NOMO-1 treated with dmso at 0.1 percent for 144 hours (cell line): ENCODE data around the gene FCHSD2.
"Not testable (repeated sequence)": the region's sequence is repeated elsewhere in the genome, so short reads cannot be mapped to it uniquely, and the experiment has no call there.

Experiments
- DNase-seq: peaks from one replicate; lab custom pipeline; 2025; ENCODE audit not compliant: unreplicated experiment; lab: John Stamatoyannopoulos, UW

Gene FCHSD2

GRCh38 chr11:73017024-73017751 is 124.9 kb downstream of the FCHSD2 start:
- no peak for DNase-seq

DNA sequence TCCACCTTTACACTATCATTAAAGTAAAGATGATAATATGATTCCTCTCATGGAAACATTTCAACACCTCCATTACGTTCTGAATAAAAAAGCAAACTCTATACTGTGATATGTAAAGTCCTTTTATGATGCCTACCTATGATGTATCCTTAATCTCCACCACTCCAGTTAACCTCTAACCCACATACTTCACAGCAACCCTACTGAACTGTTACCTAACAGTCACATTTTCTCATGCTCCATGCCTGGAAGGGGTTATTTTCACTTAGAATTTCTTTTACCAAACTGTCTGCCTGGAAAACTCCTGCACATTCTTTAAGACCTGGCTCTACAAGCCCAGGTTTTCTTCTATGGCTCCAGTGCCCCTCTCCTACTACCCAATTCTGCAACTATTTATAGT is 129.1 kb downstream of the FCHSD2 start:
- no peak for DNase-seq

- no peak for DNase-seq
These were observed 129.8 kb downstream of the FCHSD2 start for GRCh38 chr11:73012121-73012863.

- no peak for DNase-seq
These were observed 130.8 kb downstream of the FCHSD2 start for GRCh38 chr11:73011126-73011817.

- no peak for DNase-seq
These were observed 132.1 kb downstream of the FCHSD2 start for GRCh38 chr11:73009972-73010371.

- no peak for DNase-seq
These were observed 138.0 kb downstream of the FCHSD2 start for GRCh38 chr11:73004088-73004487.

GRCh38 chr11:73003088-73003487 is 139.0 kb downstream of the FCHSD2 start:
- no peak for DNase-seq

GRCh38 chr11:73002214-73002613 is 139.9 kb downstream of the FCHSD2 start:
- no peak for DNase-seq

DNA sequence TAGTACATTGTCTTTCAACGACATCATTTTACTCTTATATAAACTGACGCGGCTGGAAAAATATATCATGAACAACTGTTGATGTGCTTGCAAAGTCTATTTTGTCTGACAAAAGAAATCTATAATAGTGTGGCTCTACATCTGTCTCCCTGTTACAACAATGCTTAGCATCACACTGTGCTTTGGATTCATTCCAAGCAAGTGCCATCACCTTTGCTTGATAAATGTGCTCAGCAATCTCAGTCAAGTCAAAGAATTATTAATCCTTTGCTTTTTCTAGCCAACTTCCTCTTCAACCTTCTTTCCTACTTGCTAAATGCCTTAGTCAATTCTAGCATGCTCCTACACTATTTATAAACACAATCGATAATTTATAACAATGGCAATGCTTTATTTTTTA is 140.5 kb downstream of the FCHSD2 start:
- DNase-seq, result no peak

DNA sequence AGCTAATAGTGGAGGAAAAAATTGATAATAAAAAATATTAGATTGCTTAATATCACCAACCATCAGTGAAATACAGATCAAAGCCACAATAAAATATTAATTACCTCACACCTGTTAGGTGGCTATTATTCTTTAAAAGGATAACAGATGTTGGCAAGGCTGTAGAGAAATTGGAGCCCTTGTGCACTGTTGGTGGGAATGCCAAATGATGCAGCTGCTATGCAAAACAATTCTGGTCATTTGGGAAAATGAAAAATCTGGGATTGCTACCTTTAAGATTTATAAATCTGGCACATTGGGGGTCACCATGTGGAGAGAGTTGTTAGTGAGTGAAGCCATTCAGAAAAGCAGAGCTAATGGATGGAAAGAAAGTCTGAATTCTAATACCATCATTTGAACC is 143.4 kb downstream of the FCHSD2 start:
- no peak for DNase-seq

DNA sequence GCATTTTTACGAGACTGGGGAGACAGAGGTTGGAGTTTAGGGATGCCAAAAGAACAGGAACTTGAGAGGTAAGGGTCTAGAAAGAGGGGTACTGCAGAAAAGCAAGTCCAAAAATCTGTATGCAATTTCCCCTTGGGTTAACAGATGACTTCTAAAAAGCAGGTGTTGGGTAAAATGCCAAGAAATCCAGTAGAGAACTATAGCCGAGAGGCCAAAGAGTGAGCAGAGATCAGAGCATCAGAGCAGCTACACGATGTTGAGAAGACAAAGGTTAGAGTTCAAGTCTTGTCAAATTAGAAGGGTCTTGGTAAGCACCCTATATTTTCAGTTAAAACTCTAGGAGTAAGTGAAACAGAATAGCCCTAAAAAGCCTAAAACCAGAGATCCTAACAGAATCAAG is 145.2 kb downstream of the FCHSD2 start:
- no peak for DNase-seq

DNA sequence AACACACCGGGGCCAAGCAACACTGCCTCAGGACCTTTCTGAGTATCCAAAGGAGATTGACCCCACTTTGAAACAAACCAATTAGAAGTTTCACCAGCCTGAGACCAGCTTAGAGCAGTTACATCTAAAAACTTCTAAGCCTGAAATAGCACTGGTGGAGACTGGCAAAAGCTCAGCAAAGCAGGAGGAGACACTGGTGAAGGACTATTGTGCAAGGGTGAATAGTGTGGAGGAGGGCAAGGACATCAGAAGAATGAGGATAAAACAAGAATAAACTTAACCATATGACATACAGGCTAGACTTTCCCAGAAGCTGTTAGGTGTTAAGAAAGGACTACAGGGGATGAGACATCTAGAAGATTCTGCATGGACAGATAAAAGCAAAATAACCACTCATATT is 152.4 kb downstream of the FCHSD2 start:
- DNase-seq, result no peak

- no peak for DNase-seq
These were observed 153.3 kb downstream of the FCHSD2 start for GRCh38 chr11:72988821-72989220.

DNA sequence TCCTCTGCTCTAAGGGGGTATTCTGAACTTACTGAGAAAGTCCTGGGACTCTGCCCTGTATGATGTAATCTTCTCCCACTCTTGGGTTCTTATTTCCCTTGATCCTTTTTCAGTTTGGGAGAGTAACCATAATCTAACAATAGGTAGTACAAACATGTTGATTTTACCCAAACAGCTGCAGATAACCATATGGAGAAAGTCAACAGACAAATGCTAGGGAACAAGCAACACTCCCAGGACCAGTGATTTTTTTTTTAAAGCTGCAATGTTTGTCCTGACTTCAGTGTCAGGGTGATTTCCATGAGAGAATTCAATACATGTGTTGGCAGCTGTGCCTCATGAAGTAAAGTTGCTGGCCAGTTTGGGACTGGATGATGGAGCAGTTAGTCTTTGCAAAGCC is 156.5 kb downstream of the FCHSD2 start:
- no peak for DNase-seq

GRCh38 chr11:72984453-72985077 is 157.6 kb downstream of the FCHSD2 start:
- no peak for DNase-seq

- no peak for DNase-seq
These were observed 158.6 kb downstream of the FCHSD2 start for GRCh38 chr11:72983560-72983959.

- no peak for DNase-seq
These were observed 160.0 kb downstream of the FCHSD2 start for GRCh38 chr11:72981971-72982685.

- DNase-seq, result no peak
These were observed 161.0 kb downstream of the FCHSD2 start for GRCh38 chr11:72981080-72981479.

GRCh38 chr11:72977782-72978181 is 164.3 kb downstream of the FCHSD2 start:
- not testable (repeated sequence) for DNase-seq

DNA sequence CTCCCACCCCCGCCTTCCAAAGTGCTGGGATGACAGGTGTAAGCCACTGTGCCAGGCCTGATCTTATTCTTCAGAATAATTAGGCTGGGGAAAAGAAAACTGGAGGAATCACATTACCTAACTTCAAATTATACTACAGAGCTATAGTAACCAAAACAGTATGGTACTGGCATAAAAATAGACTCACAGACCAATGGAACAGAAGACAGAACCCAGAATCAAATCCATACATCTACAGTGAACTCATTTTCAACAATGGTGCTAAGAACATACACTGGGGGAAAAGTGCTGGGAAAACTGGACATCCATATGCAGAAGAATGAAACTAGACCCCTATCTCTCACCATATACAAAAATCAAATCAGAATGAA is 165.6 kb downstream of the FCHSD2 start:
- not testable (repeated sequence) for DNase-seq
